Tibial nerve (tissue), 4 donors: ENCODE measurements around the gene DPY19L2. TPM values are rescaled to one million over a fixed set of nuclear protein-coding genes. Genes with fewer than 3 reads are reported as not detected.
"Not testable (repeated sequence)": the region's sequence is repeated elsewhere in the genome, so short reads cannot be mapped to it uniquely, and the experiment has no call there.

Experiments
- DNase-seq, 2 donors: peaks; one replicate each; pipeline ENCODE4 v3.0.0-alpha.2; 2019; ENCODE audit warnings: low spot score in 2 of 2
- H3K27ac ChIP-seq, 4 donors: fragments of 200-600 bp; sonication (generic) in 3 of 4; one replicate each; pipeline ENCODE4 v1.5.1; 2017 to 2019; ENCODE audit warnings: mild to moderate bottlenecking in 1 of 4
- H3K27me3 ChIP-seq, 2 donors: fragments of 200-600 bp; sonication (generic) in 1 of 2; one replicate each; pipeline versions ENCODE4 v1.5.1 to v1.6.0; 2017 to 2019
- H3K36me3 ChIP-seq, 3 donors: fragments of 200-600 bp; sonication (generic); one replicate each; pipeline ENCODE4 v1.5.1; 2018 to 2019
- H3K4me1 ChIP-seq, 4 donors: fragments of 200-600 bp; sonication (generic) in 3 of 4; one replicate each; pipeline ENCODE4 v1.5.1; 2017 to 2019
- H3K4me3 ChIP-seq, 4 donors: fragments of 200-600 bp; sonication (generic) in 3 of 4; one replicate each; pipeline ENCODE4 v1.5.1; 2017 to 2019; ENCODE audit warnings: mild to moderate bottlenecking in 1 of 4, moderate library complexity in 1 of 4
- H3K9me3 ChIP-seq, 4 donors: fragments of 200-600 bp; sonication (generic) in 3 of 4; one replicate each; pipeline ENCODE4 v1.5.1; 2017 to 2019
- whole genome bisulfite sequencing, 2 donors: methylation state at CpG; one replicate each; pipeline ENCODE4 v1.1.5; 2018; 5-methylcytosine and 5-hydroxymethylcytosine counted together
- total RNA-seq, 4 donors: library from RNA; depleted of rRNA; stranded (reverse); fragments of >200 nt; gene quantifications; one replicate each; pipeline ENCODE4 v1.1.0, GENCODE V29; 2016

Gene DPY19L2
- total RNA-seq, 4 donors from 2014 or later = 14.1 to 22.0 (median 20.7) TPM

DNA sequence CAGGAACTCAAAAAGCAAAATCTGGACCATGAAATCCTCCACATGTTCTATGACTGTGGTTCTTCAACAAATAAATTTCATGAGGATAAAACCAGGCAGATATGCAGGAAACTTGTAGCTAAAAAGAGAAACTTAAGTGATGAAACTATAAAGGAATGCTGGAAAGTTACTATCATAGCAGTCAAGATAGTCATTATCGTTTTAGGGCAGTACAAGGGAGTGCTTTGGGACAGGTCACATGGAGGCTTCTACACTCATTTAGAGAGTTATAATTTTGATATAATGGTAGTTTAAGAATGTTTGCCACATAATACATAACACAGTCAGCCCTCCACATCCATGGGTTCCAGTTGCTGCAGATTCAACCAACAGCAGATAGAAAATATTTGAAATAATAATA, 52.7 kb downstream of the DPY19L2 start:
- H3K36me3 ChIP-seq, DNase-seq, H3K4me3 ChIP-seq, H3K4me1 ChIP-seq, H3K9me3 ChIP-seq, H3K27me3 ChIP-seq, H3K27ac ChIP-seq: not testable (repeated sequence)
- WGBS, 2 donors = 21 to 25% methylated on average over 1 of the region's 1 CpG

DNA sequence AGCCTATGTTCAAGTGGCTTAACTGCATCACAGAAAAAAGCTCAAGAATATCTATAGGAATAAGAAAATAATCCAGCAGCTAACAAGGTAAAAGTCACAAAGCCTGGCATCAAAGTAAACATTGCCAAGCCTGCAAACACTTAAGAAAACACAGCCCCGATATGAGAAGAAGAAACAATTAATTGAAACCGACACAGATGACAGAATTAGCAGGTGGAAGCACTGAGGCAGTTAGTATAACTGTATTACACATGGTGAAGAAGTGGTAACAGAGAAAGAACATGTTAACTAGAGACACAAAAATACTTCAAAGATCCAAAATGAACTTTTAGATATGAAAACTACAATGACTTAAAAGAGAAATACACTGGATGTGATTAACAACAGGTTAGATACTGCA, 57.0 kb downstream of the DPY19L2 start:
- DNase-seq, H3K27me3 ChIP-seq, H3K36me3 ChIP-seq, H3K4me3 ChIP-seq, H3K4me1 ChIP-seq, H3K9me3 ChIP-seq, H3K27ac ChIP-seq: not testable (repeated sequence)
- WGBS, 2 donors = 84 to 94% methylated on average over 2 of the region's 2 CpGs

- H3K36me3 ChIP-seq, H3K4me1 ChIP-seq, H3K27ac ChIP-seq, H3K9me3 ChIP-seq, H3K27me3 ChIP-seq, DNase-seq, H3K4me3 ChIP-seq: not testable (repeated sequence)
Observed at GRCh38 chr12:63609281-63609680, 59.0 kb downstream of the DPY19L2 start.

DNA sequence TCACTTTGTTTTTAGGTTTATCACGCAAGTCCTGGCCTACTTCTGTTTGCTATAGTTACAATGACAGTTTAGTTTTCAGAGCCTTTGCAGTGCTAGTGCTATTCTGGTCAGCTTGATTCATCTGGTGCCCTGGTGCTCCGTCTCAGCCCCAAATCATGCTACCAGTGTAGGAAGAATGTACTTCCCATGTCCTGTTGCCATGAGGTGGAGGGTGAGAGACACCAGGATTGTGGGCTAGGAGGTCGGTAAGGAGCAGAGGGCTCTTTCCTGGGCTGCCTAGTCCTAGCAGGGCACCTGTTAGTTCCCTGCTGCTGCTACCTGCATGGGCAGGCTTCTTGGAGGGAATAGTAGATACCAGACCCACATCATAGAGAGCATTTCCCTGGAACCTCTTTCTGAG, 63.3 kb downstream of the DPY19L2 start:
- not testable (repeated sequence) for H3K4me3 ChIP-seq, DNase-seq, H3K27ac ChIP-seq, H3K9me3 ChIP-seq, H3K4me1 ChIP-seq, H3K36me3 ChIP-seq, H3K27me3 ChIP-seq
- 89% methylated on average over 3 of the region's 3 CpGs for WGBS, 2 donors

DNA sequence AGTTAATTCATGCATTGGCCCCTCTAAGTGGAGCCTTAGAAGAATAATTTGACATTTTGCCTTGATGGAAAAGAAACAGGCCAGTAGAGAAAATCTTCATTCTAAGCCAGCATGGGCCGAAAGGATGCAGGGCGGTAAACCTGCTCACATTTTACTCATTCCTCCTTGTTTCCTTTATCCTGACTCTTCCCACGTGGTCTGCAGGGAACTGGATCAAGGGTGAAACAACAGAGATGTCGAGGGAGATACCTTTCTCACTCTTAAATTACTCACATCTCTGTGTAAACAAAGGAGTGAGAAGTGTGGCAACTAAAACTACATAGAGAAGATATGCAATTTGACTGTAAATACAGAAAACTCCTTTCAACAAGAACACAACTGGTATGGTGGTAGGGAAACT, 73.5 kb downstream of the DPY19L2 start:
- WGBS, 2 donors = 51 to 58% methylated on average over 4 of the region's 4 CpGs
- H3K9me3 ChIP-seq, DNase-seq, H3K36me3 ChIP-seq, H3K4me3 ChIP-seq, H3K27me3 ChIP-seq, H3K27ac ChIP-seq, H3K4me1 ChIP-seq: not testable (repeated sequence)

GRCh38 chr12:63584426-63584825, 83.9 kb downstream of the DPY19L2 start:
- not testable (repeated sequence) for H3K4me3 ChIP-seq, H3K36me3 ChIP-seq, H3K4me1 ChIP-seq, H3K9me3 ChIP-seq, H3K27ac ChIP-seq, H3K27me3 ChIP-seq, DNase-seq
- WGBS, 2 donors = 95 to 96% methylated on average over 3 of the region's 3 CpGs

GRCh38 chr12:63583289-63583688, 85.0 kb downstream of the DPY19L2 start:
- 41 to 60% methylated on average over 1 of the region's 1 CpG for WGBS, 2 donors
- H3K4me1 ChIP-seq, H3K27me3 ChIP-seq, H3K36me3 ChIP-seq, H3K4me3 ChIP-seq, H3K27ac ChIP-seq, DNase-seq, H3K9me3 ChIP-seq: not testable (repeated sequence)

- H3K36me3 ChIP-seq = peaks cover 0 to 16% (median 0%) of the 10 kb centered on the region in 3 donors
- DNase-seq, H3K4me1 ChIP-seq, H3K27me3 ChIP-seq, H3K9me3 ChIP-seq, H3K27ac ChIP-seq, H3K4me3 ChIP-seq: not testable (repeated sequence)
- 68 to 78% methylated on average over 2 of the region's 2 CpGs for WGBS, 2 donors
Observed at GRCh38 chr12:63577631-63578030, 90.7 kb downstream of the DPY19L2 start.

- H3K9me3 ChIP-seq, H3K27ac ChIP-seq, H3K27me3 ChIP-seq, H3K4me3 ChIP-seq, DNase-seq, H3K4me1 ChIP-seq: not testable (repeated sequence)
- WGBS, 2 donors = 96 to 100% methylated on average over 3 to 4 of the region's 4 CpGs
- peaks cover 0 to 39% (median 0%) of the 10 kb centered on the region in 3 donors for H3K36me3 ChIP-seq
Observed at GRCh38 chr12:63572038-63572437, 96.3 kb downstream of the DPY19L2 start.

- not testable (repeated sequence) for H3K4me1 ChIP-seq
- 88 to 92% methylated on average over 6 of the region's 6 CpGs for WGBS, 2 donors
Observed at GRCh38 chr12:63558445-63558844, 109.8 kb downstream of the DPY19L2 start.

DNA sequence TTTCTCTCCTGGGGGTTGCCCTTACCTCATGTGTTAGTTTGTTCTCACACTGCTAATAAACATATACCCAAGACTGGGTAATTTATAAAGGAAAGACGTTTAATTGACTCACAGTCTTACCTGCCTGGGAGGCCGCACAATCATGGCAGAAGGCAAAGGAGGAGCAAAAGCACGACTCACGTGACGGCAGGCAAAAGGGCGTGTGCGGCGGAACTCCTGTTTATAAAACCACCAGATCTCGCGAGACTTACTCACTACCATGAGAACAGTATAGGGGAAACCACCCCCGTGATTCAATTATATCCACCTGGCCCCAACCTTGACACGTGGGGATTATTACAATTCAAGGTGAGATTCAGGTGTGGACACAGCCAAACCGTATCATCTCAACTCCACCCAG, 116.9 kb downstream of the DPY19L2 start:
- H3K4me3 ChIP-seq, DNase-seq, H3K27me3 ChIP-seq, H3K9me3 ChIP-seq, H3K27ac ChIP-seq, H3K4me1 ChIP-seq, H3K36me3 ChIP-seq: not testable (repeated sequence)
- 80 to 91% methylated on average over 13 of the region's 13 CpGs for WGBS, 2 donors

More at GRCh38 chr12:63558445-63558844, 109.8 kb downstream of the DPY19L2 start:
- not testable (repeated sequence) for H3K27me3 ChIP-seq, H3K36me3 ChIP-seq, H3K4me3 ChIP-seq, H3K9me3 ChIP-seq, H3K27ac ChIP-seq, DNase-seq

DNA sequence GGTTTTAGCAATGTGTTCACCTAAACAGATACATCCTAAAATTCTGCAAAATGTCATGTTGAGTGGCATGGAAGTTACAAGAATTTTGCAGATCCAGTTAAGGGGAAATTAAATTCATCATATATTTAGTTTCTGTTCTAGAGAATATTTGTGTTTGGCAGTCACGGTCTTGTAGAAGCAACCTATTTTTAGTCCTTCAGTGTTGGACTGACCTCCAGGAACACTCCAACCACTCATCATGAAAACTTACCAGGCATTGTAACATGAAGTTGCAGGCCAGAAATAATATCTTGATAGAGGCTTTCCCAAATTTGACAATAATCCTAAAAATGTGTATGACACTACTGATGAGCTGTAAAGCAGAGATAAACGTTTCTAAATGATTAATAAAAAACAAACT, 119.3 kb downstream of the DPY19L2 start:
- not testable (repeated sequence) for DNase-seq, H3K4me1 ChIP-seq, H3K27me3 ChIP-seq, H3K9me3 ChIP-seq, H3K4me3 ChIP-seq, H3K27ac ChIP-seq, H3K36me3 ChIP-seq
- 33 to 39% methylated on average over 2 of the region's 2 CpGs for WGBS, 2 donors

DNA sequence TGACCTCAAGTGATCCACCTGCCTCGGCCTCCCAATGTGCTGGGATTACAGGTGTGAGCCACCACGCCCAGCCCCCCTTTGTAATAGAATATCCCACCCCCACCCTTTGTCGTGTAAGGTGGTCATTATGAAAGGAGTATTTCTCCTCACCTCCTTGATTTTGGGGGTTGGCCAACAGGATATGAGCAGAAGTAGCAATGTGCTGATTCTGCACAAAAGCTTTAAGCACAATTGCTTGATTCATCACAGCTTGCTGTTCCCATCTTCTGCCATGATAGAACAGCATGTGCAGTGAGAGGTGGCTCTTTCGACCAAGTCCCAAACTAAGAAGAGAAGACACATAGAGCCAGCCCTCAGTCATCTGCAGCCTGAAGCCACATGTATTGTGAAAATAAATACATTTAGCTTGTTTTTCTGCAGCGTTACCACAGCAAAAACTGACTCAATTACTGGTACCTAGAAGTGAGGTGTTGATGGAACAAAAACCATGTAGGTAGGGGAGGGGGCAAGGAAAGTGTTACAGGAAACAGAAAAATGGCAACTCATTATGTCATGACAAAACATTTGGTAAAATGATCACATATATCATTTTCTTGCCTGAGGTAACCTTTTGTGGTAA, 122.9 kb downstream of the DPY19L2 start:
- H3K4me1 ChIP-seq, H3K4me3 ChIP-seq, H3K36me3 ChIP-seq, DNase-seq, H3K27me3 ChIP-seq, H3K27ac ChIP-seq, H3K9me3 ChIP-seq: not testable (repeated sequence)
- WGBS, 2 donors = 80 to 89% methylated on average over 4 of the region's 5 CpGs

- not testable (repeated sequence) for H3K4me1 ChIP-seq, H3K27me3 ChIP-seq, H3K9me3 ChIP-seq, H3K27ac ChIP-seq, H3K4me3 ChIP-seq, H3K36me3 ChIP-seq, DNase-seq
- WGBS, 2 donors = 55 to 66% methylated on average over 4 of the region's 4 CpGs
Observed at GRCh38 chr12:63538656-63539055, 129.6 kb downstream of the DPY19L2 start.

GRCh38 chr12:63537838-63538237, 130.5 kb downstream of the DPY19L2 start:
- H3K36me3 ChIP-seq, H3K9me3 ChIP-seq, H3K27ac ChIP-seq, DNase-seq, H3K4me3 ChIP-seq, H3K27me3 ChIP-seq, H3K4me1 ChIP-seq: not testable (repeated sequence)
